ENCODE measurements around the gene TRIM28.
A peak's percentile ranks its signal among the peaks of the same experiment; 100 is the strongest.

Gene TRIM28

DNA sequence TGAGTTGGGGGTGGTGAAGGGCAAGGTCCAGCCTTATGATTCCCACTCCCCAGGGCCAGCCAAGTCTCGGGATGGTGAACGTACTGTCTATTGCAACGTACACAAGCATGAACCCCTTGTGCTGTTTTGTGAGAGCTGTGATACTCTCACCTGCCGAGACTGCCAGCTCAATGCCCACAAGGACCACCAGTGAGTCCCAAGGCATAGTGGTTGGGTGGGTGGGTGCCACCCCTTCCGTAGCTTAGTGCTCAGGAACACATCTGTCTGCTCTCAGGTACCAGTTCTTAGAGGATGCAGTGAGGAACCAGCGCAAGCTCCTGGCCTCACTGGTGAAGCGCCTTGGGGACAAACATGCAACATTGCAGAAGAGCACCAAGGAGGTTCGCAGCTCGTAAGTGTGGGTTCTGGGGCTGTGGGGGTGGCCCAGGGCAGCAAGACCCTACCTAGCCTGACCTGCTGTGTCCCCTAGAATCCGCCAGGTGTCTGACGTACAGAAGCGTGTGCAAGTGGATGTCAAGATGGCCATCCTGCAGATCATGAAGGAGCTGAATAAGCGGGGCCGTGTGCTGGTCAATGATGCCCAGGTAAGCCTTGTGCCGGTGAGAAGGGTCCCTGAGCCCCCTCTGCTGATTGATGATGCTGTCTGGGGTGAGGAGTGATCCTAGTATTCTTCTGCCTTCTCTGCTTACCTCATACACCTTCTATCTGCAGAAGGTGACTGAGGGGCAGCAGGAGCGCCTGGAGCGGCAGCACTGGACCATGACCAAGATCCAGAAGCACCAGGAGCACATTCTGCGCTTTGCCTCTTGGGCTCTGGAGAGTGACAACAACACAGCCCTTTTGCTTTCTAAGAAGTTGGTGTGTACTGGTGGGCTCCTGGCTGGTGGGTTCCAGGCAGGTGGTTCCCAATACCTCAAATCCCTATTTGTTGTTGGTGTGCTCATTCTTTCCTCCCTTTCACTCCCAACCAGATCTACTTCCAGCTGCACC lies 3.8 kb downstream of the TRIM28 start:
- Histone ChIP-seq H3K79me2 (ENCODE audit: insufficient read depth, low read length) (peaks cover 81% of the 10 kb centered on the region), H3F3A (ENCODE audit: low read depth) (peaks cover 13% of the 10 kb centered on the region), H3K9ac (ENCODE audit: low read depth, low read length, poor library complexity, severe bottlenecking) (peak overlapping the region; percentile 93), H3K4me2 (ENCODE audit: low read depth, low read length, poor library complexity, severe bottlenecking) (peak overlapping the region; percentile 97), H3K9me2 (replicated peaks; ENCODE audit: low read depth, low read length) (no peaks in the 10 kb centered on the region), H3K36me3 (ENCODE audit: insufficient read depth, low read length) (peaks cover 66% of the 10 kb centered on the region), H4K20me1 (ENCODE audit: insufficient read depth, low read length, poor library complexity, severe bottlenecking) (peaks cover 79% of the 10 kb centered on the region), H2AFZ (ENCODE audit: low read length) (no peak overlapping the region), H3K9me3 (ENCODE audit: insufficient read depth, low read depth, low read length) (no peaks in the 10 kb centered on the region), H3K27me3 (ENCODE audit: insufficient read depth, low read length, poor library complexity, severe bottlenecking) (no peaks in the 10 kb centered on the region), H3K4me1 (ENCODE audit: insufficient read depth, low read length, poor library complexity, severe bottlenecking) (peaks cover 27% of the 10 kb centered on the region), H3K4me3 (ENCODE audit: low read length, poor library complexity, severe bottlenecking) (peak overlapping the region; percentile 96)
- TF ChIP-seq EZH2phosphoT487 (IDR thresholded peaks at IDR 0.05; ENCODE audit: borderline replicate concordance) (no peak), CTCF (conservative IDR thresholded peaks at IDR 0.05; ENCODE audit: low read length) (no peak)

DNA sequence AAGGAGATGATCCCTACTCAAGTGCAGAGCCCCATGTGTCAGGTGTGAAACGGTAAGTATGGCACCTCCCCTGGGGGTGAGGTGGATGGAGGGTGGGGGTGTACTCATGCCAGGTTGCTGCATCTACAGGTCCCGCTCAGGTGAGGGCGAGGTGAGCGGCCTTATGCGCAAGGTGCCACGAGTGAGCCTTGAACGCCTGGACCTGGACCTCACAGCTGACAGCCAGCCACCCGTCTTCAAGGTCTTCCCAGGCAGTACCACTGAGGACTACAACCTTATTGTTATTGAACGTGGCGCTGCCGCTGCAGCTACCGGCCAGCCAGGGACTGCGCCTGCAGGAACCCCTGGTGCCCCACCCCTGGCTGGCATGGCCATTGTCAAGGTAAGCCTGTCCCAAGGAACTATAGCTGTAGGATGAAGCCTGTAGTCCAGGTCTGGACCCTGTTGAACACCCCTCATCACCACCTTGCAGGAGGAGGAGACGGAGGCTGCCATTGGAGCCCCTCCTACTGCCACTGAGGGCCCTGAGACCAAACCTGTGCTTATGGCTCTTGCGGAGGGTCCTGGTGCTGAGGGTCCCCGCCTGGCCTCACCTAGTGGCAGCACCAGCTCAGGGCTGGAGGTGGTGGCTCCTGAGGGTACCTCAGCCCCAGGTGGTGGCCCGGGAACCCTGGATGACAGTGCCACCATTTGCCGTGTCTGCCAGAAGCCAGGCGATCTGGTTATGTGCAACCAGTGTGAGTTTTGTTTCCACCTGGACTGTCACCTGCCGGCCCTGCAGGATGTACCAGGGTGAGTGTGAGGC lies 5.2 kb downstream of the TRIM28 start:
- no peaks in the 10 kb centered on the region for H3K9me3 ChIP-seq (ENCODE audit: insufficient read depth, low read depth, low read length)
- peaks cover 15% of the 10 kb centered on the region; the same call in 1 of the 2 replicates for H3F3A ChIP-seq (ENCODE audit: low read depth)
- H3K9ac ChIP-seq (ENCODE audit: low read depth, low read length, poor library complexity, severe bottlenecking): no peak overlapping the region
- H2AFZ ChIP-seq (ENCODE audit: low read length): no peak overlapping the region
- H3K36me3 ChIP-seq (ENCODE audit: insufficient read depth, low read length): peaks cover 70% of the 10 kb centered on the region
- H3K79me2 ChIP-seq (ENCODE audit: insufficient read depth, low read length): peaks cover 94% of the 10 kb centered on the region
- H3K4me1 ChIP-seq (ENCODE audit: insufficient read depth, low read length, poor library complexity, severe bottlenecking): peaks cover 33% of the 10 kb centered on the region
- TF ChIP-seq CTCF (conservative IDR thresholded peaks at IDR 0.05; ENCODE audit: low read length) (no peak), EZH2phosphoT487 (IDR thresholded peaks at IDR 0.05; ENCODE audit: borderline replicate concordance) (no peak)
- no peak overlapping the region for H3K4me3 ChIP-seq (ENCODE audit: low read length, poor library complexity, severe bottlenecking)
- peak overlapping the region; percentile 35 for H3K4me2 ChIP-seq (ENCODE audit: low read depth, low read length, poor library complexity, severe bottlenecking)
- H3K27me3 ChIP-seq (ENCODE audit: insufficient read depth, low read length, poor library complexity, severe bottlenecking): no peaks in the 10 kb centered on the region
- H4K20me1 ChIP-seq (ENCODE audit: insufficient read depth, low read length, poor library complexity, severe bottlenecking): peaks cover 87% of the 10 kb centered on the region
- H3K9me2 ChIP-seq (replicated peaks; ENCODE audit: low read depth, low read length): no peaks in the 10 kb centered on the region

DNA sequence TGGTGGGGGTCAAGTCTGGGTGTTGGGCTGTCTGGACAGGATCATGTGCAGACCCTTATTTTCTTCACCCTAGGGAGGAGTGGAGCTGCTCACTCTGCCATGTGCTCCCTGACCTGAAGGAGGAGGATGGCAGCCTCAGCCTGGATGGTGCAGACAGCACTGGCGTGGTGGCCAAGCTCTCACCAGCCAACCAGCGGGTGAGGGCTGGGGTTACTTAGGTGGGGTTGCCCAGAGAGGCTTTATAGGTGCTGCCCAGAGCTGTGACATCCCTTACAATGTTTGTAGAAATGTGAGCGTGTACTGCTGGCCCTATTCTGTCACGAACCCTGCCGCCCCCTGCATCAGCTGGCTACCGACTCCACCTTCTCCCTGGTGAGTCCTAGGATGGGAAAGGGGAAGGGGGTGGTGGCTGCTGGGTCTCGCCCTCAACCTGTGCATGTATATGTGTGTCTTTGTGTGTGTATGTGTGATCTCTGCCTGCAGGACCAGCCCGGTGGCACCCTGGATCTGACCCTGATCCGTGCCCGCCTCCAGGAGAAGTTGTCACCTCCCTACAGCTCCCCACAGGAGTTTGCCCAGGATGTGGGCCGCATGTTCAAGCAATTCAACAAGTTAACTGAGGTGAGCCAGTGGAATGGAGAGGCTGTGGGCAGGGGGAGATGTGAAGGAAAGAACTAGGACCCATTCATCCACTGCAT lies 5.9 kb downstream of the TRIM28 start:
- H2AFZ ChIP-seq (ENCODE audit: low read length): no peak overlapping the region
- no peak overlapping the region for H3K4me3 ChIP-seq (ENCODE audit: low read length, poor library complexity, severe bottlenecking)
- no peak for TF ChIP-seq EZH2phosphoT487 (IDR thresholded peaks at IDR 0.05; ENCODE audit: borderline replicate concordance)
- TF ChIP-seq CTCF (conservative IDR thresholded peaks at IDR 0.05; ENCODE audit: low read length): no peak
- no peaks in the 10 kb centered on the region for H3K27me3 ChIP-seq (ENCODE audit: insufficient read depth, low read length, poor library complexity, severe bottlenecking)
- peaks cover 96% of the 10 kb centered on the region for H3K79me2 ChIP-seq (ENCODE audit: insufficient read depth, low read length)
- H3F3A ChIP-seq (ENCODE audit: low read depth): peaks cover 20% of the 10 kb centered on the region; the same call in 1 of the 2 replicates
- peak overlapping the region; percentile 35 for H3K4me2 ChIP-seq (ENCODE audit: low read depth, low read length, poor library complexity, severe bottlenecking)
- H3K9me2 ChIP-seq (replicated peaks; ENCODE audit: low read depth, low read length): no peaks in the 10 kb centered on the region
- H3K36me3 ChIP-seq (ENCODE audit: insufficient read depth, low read length): peaks cover 70% of the 10 kb centered on the region
- H3K9me3 ChIP-seq (ENCODE audit: insufficient read depth, low read depth, low read length): no peaks in the 10 kb centered on the region
- H4K20me1 ChIP-seq (ENCODE audit: insufficient read depth, low read length, poor library complexity, severe bottlenecking): peaks cover 92% of the 10 kb centered on the region
- H3K9ac ChIP-seq (ENCODE audit: low read depth, low read length, poor library complexity, severe bottlenecking): no peak overlapping the region
- H3K4me1 ChIP-seq (ENCODE audit: insufficient read depth, low read length, poor library complexity, severe bottlenecking): peaks cover 37% of the 10 kb centered on the region

Data from Loucy (cell line).